CD14-positive monocyte (primary cell): ENCODE results near the gene NOCT. TPM values are rescaled to one million over a fixed set of nuclear protein-coding genes. Genes with fewer than 3 reads are reported as not detected.
"Not testable (repeated sequence)": the region's sequence is repeated elsewhere in the genome, so short reads cannot be mapped to it uniquely, and the experiment has no call there.

ENCODE experiments used
- DNase-seq, 3 donors: peaks; one replicate each; pipeline ENCODE4 v3.0.0-alpha.2; 2011 to 2022
- H2AFZ ChIP-seq: 2 replicates; pipeline ENCODE4 v1.6.0; 2012; ENCODE audit warnings: mild to moderate bottlenecking, low read depth, low read length, inconsistent platforms; ENCODE audit not compliant: insufficient read depth, poor library complexity, severe bottlenecking
- H3K27ac ChIP-seq, 2 donors: 1 replicate in 1 of 2; 2 replicates in 1 of 2; pipeline ENCODE4 v1.5.1; 2012 to 2013; ENCODE audit warnings: low read length in 2 of 2, control low read depth in 1 of 2, inconsistent platforms in 1 of 2, low read depth in 1 of 2, mild to moderate bottlenecking in 1 of 2
- H3K27me3 ChIP-seq, 2 donors: one replicate each; pipeline versions ENCODE4 v1.6.0 to v1.6.1; 2011 to 2013; ENCODE audit warnings: low read length in 2 of 2; ENCODE audit not compliant: control insufficient read depth in 2 of 2, insufficient read depth in 2 of 2
- H3K36me3 ChIP-seq, 2 donors: replicated peaks in 1 of 2; 1 replicate in 1 of 2; 2 replicates in 1 of 2; pipeline versions ENCODE4 v1.5.1 to v1.6.1; 2012 to 2013; ENCODE audit warnings: low read length in 2 of 2, control low read depth in 1 of 2, inconsistent platforms in 1 of 2, mild to moderate bottlenecking in 1 of 2; ENCODE audit not compliant: insufficient read depth in 2 of 2, control insufficient read depth in 1 of 2
- H3K4me1 ChIP-seq, 2 donors: 1 replicate in 1 of 2; 2 replicates in 1 of 2; pipeline versions ENCODE4 v1.5.1 to v1.6.1; 2012 to 2013; ENCODE audit warnings: low read length in 2 of 2, control low read depth in 1 of 2, inconsistent platforms in 1 of 2, mild to moderate bottlenecking in 1 of 2, moderate library complexity in 1 of 2; ENCODE audit not compliant: insufficient read depth in 2 of 2, control insufficient read depth in 1 of 2
- H3K4me2 ChIP-seq: replicated peaks from 2 replicates; pipeline ENCODE3; 2012; ENCODE audit warnings: low read length, moderate library complexity, mild to moderate bottlenecking; ENCODE audit not compliant: poor library complexity, severe bottlenecking; ENCODE audit errors: extremely low read depth
- H3K4me3 ChIP-seq, 3 experiments: fragments of 200-600 bp in 1 of 3; sonication (generic) in 1 of 3; replicated peaks in 1 of 3; 1 replicate in 2 of 3; 2 replicates in 1 of 3; pipeline ENCODE4 v1.5.1; 2011 to 2013; ENCODE audit warnings: low read length in 3 of 3, mild to moderate bottlenecking in 3 of 3, control low read depth in 2 of 3, low read depth in 2 of 3, inconsistent platforms in 1 of 3, moderate library complexity in 1 of 3
- H3K79me2 ChIP-seq: 2 replicates; pipeline ENCODE4 v1.6.0; 2012; ENCODE audit warnings: mild to moderate bottlenecking, control low read depth, inconsistent platforms, low read length, moderate library complexity; ENCODE audit not compliant: insufficient read depth
- H3K9ac ChIP-seq: 2 replicates; pipeline ENCODE4 v1.6.0; 2017; ENCODE audit warnings: low read length, mild to moderate bottlenecking; ENCODE audit not compliant: insufficient read depth, poor library complexity, severe bottlenecking
- H3K9me3 ChIP-seq, 2 donors: replicated peaks in 1 of 2; 1 replicate in 1 of 2; 2 replicates in 1 of 2; pipeline versions ENCODE4 v1.5.1 to v1.6.1; 2012 to 2013; ENCODE audit warnings: low read length in 2 of 2, control low read depth in 1 of 2; ENCODE audit not compliant: control insufficient read depth in 1 of 2, insufficient read depth in 1 of 2
- H4K20me1 ChIP-seq: 2 replicates; pipeline ENCODE4 v1.6.0; 2012; ENCODE audit warnings: mild to moderate bottlenecking, low read length, control low read depth, moderate library complexity; ENCODE audit not compliant: insufficient read depth
- H3K27ac Mint-ChIP-seq, 7 donors: one replicate each; pipeline ENCODE4 v1.8.0; 2020; ENCODE audit warnings: mild to moderate bottlenecking in 7 of 7, mixed read lengths in 7 of 7, moderate library complexity in 6 of 7, inconsistent platforms in 2 of 7
- H3K27me3 Mint-ChIP-seq, 3 donors: one replicate each; pipeline ENCODE4 v1.8.0; 2021 to 2022; ENCODE audit warnings: low read depth in 3 of 3, mild to moderate bottlenecking in 3 of 3, mixed read lengths in 3 of 3, moderate library complexity in 3 of 3, inconsistent platforms in 1 of 3
- H3K36me3 Mint-ChIP-seq, 2 donors: one replicate each; pipeline ENCODE4 v1.8.0; 2020; ENCODE audit warnings: mixed read lengths in 2 of 2, inconsistent platforms in 1 of 2, mild to moderate bottlenecking in 1 of 2
- H3K4me1 Mint-ChIP-seq: one replicate; pipeline ENCODE4 v1.8.0; 2020; ENCODE audit warnings: mild to moderate bottlenecking, mixed read lengths
- H3K4me3 Mint-ChIP-seq, 2 donors: one replicate each; pipeline ENCODE4 v1.8.0; 2020; ENCODE audit warnings: mild to moderate bottlenecking in 2 of 2, mixed read lengths in 2 of 2, moderate library complexity in 1 of 2
- H3K9me3 Mint-ChIP-seq, 7 donors: one replicate each; pipeline ENCODE4 v1.8.0; 2020 to 2022; ENCODE audit warnings: mixed read lengths in 7 of 7, mild to moderate bottlenecking in 6 of 7, moderate library complexity in 6 of 7, inconsistent platforms in 2 of 7
- CTCF ChIP-seq: fragments of 200-600 bp; IDR thresholded peaks from one replicate; pipeline ENCODE4 v1.8.0; 2022; ENCODE audit warnings: antibody characterized with exemption, mild to moderate bottlenecking
- WGBS: methylation state at CpG from one replicate; pipeline ENCODE4 v1.1.5; 2013; ENCODE audit warnings: missing lambda C conversion rate; ENCODE audit not compliant: insufficient coverage; 5-methylcytosine and 5-hydroxymethylcytosine counted together
- intact Hi-C, 2 donors: fragments of 100-400 bp; cut with micrococcal nuclease; formaldehyde crosslinking; loops; one replicate each; pipeline versions ENCODE4 v1.15.0 to v1.15.1; 2023
- polyA plus RNA-seq, 3 donors: library from polyadenylated mRNA; depleted of rRNA in 1 of 3; unstranded in 2 of 3; stranded (reverse) in 1 of 3; fragments of 300-500 nt in 2 of 3; fragments of >200 nt in 1 of 3; fragmentation: Illumina TruSeq in 2 of 3; gene quantifications; 1 replicate in 2 of 3; 2 replicates in 1 of 3; pipeline ENCODE4 v1.2.3, GENCODE V29; 2012 to 2021

NOCT gene
- polyA plus RNA-seq, 3 donors = 0.54 to 31.5 (median 0.89) TPM

GRCh38 chr4:139053909-139054308 lies 38.3 kb downstream of the NOCT start:
- H3K9me3 Mint-ChIP-seq = no peaks in the 10 kb centered on the region
- no peaks in the 10 kb centered on the region for H3K27me3 Mint-ChIP-seq
- no peak overlapping the region for H2AFZ ChIP-seq
- no peak overlapping the region for H3K4me3 Mint-ChIP-seq
- intact Hi-C loops = no loop called here
- H3K4me1 Mint-ChIP-seq = peaks cover 6% of the 10 kb centered on the region
- H3K27ac ChIP-seq = peak overlapping the region in 1 of 2 donors; percentile 9
- H3K27me3 ChIP-seq = no peaks in the 10 kb centered on the region
- no peak for DNase-seq
- H3K4me1 ChIP-seq = peaks cover 0 to 5% of the 10 kb centered on the region in 2 donors
- no peak overlapping the region for H3K9ac ChIP-seq
- H3K4me3 ChIP-seq = no peak overlapping the region
- H3K4me2 ChIP-seq = no peak overlapping the region
- TF ChIP-seq CTCF = no peak
- WGBS = 100% methylated on average over 1 of the region's 1 CpG
- peaks cover 97% of the 10 kb centered on the region for H4K20me1 ChIP-seq
- no peaks in the 10 kb centered on the region for H3K9me3 ChIP-seq
- H3K36me3 ChIP-seq = peaks cover 48 to 88% of the 10 kb centered on the region in 2 donors
- peaks cover 47 to 64% of the 10 kb centered on the region in 2 donors for H3K36me3 Mint-ChIP-seq
- peak overlapping the region in 2 of 7 donors; percentile 46 to 59 for H3K27ac Mint-ChIP-seq
- H3K79me2 ChIP-seq = peaks cover 77% of the 10 kb centered on the region

- H3K27ac Mint-ChIP-seq = peak overlapping the region in 3 of 7 donors; percentile 16 to 56 (median 22)
- H3K36me3 ChIP-seq = peaks cover 56 to 88% of the 10 kb centered on the region in 2 donors
These were observed 39.4 kb downstream of the NOCT start for GRCh38 chr4:139054791-139055505.

GRCh38 chr4:139059026-139059425 lies 43.4 kb downstream of the NOCT start:
- H3K4me2 ChIP-seq, intact Hi-C loops, DNase-seq, H3K4me3 Mint-ChIP-seq, H3K9me3 ChIP-seq, H3K4me1 ChIP-seq, H3K4me1 Mint-ChIP-seq, H3K4me3 ChIP-seq, H3K9ac ChIP-seq, H3K27ac ChIP-seq, H3K9me3 Mint-ChIP-seq, H3K27me3 ChIP-seq, H3K27me3 Mint-ChIP-seq, H2AFZ ChIP-seq: not testable (repeated sequence)
- Histone ChIP-seq H3K79me2 (peaks cover 77% of the 10 kb centered on the region), H3K36me3 (peaks cover 80 to 98% of the 10 kb centered on the region in 2 donors), H4K20me1 (peaks cover 95% of the 10 kb centered on the region)
- H3K27ac Mint-ChIP-seq = peak overlapping the region in 2 of 7 donors; percentile 54 to 85
- peaks cover 74 to 82% of the 10 kb centered on the region in 2 donors for H3K36me3 Mint-ChIP-seq
- 100% methylated on average over 1 of the region's 4 CpGs for WGBS

More at GRCh38 chr4:139054791-139055505, 39.4 kb downstream of the NOCT start:
- H3K27me3 Mint-ChIP-seq = no peaks in the 10 kb centered on the region
- no peak for DNase-seq
- Histone ChIP-seq H4K20me1 (peaks cover 97% of the 10 kb centered on the region), H3K27ac (peak overlapping the region in 1 of 2 donors; percentile 9), H3K79me2 (peaks cover 75% of the 10 kb centered on the region), H2AFZ (no peak overlapping the region), H3K4me2 (no peak overlapping the region), H3K4me1 (peaks cover 0 to 5% of the 10 kb centered on the region in 2 donors), H3K27me3 (no peaks in the 10 kb centered on the region), H3K9ac (no peak overlapping the region), H3K4me3 (no peak overlapping the region), H3K9me3 (no peaks in the 10 kb centered on the region)
- intact Hi-C loops = no loop called here
- H3K4me1 Mint-ChIP-seq = peaks cover 6% of the 10 kb centered on the region
- no peak overlapping the region for H3K4me3 Mint-ChIP-seq
- H3K36me3 Mint-ChIP-seq = peaks cover 54 to 64% of the 10 kb centered on the region in 2 donors
- 71% methylated on average over 1 of the region's 1 CpG for WGBS
- H3K9me3 Mint-ChIP-seq = no peaks in the 10 kb centered on the region
- no peak for TF ChIP-seq CTCF
